GM21423 (cell line): ENCODE measurements around the gene FAM168A.
"Not testable (repeated sequence)": the region's sequence is repeated elsewhere in the genome, so short reads cannot be mapped to it uniquely, and the experiment has no call there.

Experiments used
- ATAC-seq: cut with Tn5 transposase; IDR thresholded peaks from one replicate; pipeline ENCODE4 v1.9.1; 2021; ENCODE audit warnings: mild to moderate bottlenecking, moderate library complexity; ENCODE audit not compliant: unreplicated experiment

The FAM168A gene

DNA sequence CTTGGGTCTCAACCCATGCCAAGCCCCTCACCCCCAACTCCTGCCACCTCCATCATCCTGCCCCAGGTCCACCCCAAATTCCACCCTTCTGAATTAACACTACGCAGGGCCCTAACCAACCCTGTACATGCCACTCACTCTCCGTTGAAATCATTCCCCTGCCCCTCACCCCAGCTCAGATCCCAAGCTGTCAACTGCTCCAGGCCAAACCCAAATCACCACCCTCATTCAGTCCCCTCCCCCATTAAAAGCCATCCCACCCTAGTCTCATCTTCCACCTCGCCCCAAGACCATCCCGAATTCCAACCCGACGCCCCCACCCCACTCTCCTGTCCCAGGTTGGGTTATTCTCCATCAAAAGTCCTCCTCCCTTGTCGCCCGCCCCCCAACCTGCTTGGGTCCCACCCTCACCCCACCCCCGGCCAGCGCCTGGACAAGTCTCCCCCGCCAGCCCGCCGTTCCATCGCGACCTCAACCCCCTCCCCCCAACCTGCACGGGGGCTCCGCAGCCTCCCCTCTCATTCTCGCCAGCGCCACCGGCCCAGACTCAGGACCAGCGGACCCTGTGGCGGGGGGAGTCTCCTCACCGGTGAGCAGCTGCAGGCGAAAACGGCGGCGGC lies 466 bp downstream of the FAM168A start:
- ATAC-seq, result no peak

DNA sequence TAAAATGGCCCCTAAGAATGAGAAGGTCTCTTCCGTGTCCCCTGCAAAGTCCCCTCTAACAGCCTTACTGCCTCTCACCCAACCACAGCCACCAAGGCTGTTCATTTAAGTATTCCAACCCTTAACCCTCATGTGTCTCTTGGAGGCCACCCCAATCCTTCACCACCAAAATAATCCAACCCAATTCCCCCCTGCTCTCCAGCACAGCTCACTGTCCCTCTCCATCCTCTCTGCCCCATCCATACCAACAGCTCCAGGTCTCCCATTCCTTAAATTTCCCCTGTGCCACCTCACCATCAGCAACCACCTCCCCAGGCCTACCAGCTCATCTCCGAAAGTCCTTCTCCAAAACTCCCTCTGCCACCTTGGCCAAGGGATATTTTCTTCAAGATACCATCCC lies 1.4 kb downstream of the FAM168A start:
- no peak for ATAC-seq

DNA sequence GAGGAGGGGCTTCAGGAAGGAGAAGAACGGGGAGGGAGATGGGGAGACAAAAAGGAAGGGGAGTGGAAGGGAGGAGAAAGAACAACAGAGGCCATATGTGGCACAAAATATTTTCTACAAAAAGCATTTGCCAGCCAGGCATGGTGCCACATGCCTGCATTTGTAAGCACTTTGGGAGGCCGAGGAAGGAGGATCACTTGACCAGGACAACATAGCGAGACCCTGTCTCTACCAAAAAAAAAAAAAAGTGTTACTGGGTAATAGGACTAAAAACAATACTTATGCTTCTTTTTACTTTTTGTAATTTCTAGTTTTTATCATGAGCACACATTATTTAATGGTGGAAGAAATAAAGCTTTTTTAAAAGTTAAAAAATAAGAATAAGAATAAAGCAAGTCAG lies 5.3 kb downstream of the FAM168A start:
- ATAC-seq, result no peak

DNA sequence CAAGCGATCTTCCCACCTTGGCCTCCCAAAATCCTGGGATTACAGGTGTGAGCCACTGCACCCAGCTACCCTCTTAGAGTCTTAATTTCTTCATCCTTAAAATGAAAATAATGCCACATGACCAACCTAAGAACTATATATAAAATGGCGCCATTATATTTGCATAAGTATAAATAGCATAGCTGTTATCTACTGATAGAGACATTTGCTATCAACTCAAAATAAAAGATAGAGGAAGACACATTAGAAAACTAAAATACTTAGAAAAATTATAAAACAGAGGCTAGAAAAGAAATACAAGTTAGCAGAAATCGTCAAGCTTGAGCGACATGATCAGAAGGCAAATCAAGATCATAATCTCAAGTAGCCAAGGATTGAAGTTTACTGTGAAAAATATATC lies 6.2 kb downstream of the FAM168A start:
- ATAC-seq, result no peak

DNA sequence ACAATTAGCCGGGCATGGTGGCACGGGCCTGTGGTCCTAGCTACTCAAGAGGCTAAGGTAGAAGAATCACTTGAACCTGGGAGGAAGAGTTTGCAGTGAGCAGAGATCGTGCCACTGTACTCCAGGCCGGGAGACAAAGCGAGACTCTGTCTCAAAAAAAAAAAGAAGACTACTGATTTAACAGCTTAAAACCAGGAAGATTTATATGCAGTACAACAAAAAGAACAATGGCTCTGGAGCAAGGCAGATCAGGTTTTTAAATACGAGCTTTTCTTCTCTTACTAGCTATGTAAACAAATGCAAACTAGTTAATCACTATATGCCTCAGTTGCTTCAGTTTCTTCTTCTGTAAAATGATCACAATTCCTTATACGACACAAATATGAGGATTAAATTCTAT lies 6.9 kb downstream of the FAM168A start:
- ATAC-seq, result no peak

DNA sequence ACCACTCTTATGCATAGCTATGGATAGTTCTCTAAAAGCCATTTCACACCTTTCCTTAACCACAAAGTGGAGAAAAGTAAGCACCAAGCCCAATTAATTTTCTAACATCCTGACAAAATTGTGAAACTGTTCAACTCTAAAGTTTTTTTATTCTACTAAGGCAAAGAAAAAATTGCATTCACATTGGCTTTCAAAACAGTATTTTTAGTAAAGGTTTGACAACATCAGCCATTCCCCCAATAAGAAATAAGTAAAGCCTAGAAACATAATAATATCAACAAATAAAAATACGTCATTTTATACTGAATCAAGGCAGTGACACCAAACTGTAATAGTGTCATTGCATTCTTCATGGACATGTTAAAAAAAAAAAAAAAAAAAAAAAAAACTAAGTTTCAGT lies 11.1 kb downstream of the FAM168A start:
- no peak for ATAC-seq

DNA sequence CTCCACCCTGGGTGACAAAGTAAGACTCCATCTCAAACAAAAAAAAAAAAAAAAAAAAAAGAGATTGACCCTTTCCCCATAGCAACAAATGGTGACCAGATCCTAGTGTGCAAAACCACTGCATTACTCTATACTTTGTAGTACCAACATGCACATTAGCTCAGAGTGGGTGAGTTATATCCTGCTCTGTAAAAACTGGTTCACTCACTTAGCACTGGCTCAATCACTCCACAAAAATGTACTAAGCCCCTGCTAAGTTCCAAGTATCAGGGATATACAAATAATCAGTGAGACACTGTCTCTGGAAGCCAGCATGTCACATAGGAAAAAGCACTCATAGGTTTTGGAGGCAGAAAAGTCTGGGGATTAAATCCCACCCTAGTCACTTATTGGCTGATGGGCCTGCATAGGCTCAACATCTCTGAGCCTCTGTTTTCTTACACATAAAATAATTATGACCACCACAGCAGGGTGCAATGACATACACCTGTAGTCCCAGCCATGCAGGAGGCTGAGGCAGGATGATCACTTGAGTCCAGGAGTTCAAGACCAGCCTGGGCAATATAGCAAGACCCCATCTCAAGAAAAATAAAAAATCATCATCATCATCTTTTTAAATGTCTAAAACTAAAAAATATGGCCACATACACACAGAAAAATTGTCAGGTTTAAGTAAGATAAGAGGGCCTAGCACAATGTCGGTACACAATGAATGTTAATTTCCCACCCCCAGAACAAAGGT lies 11.9 kb downstream of the FAM168A start:
- no peak for ATAC-seq

DNA sequence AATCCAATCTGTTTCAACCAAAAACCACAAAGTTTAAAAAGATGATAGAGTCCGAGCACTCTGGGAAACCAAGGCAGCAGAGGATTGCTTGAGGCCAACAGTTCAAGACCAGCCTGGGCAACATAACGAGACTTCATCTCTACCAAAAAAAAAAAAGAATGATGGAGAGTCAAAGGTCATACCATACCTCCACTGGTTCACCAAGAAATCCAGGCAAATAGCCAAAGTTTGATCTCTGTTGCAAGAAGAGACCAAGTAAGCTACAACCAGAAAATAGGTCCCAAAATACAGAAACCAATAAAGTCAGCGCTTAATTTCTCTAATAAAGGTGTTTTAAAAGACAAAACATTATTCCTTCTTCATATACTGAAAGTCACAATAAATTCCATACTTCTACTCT lies 13.1 kb downstream of the FAM168A start:
- ATAC-seq, result no peak

DNA sequence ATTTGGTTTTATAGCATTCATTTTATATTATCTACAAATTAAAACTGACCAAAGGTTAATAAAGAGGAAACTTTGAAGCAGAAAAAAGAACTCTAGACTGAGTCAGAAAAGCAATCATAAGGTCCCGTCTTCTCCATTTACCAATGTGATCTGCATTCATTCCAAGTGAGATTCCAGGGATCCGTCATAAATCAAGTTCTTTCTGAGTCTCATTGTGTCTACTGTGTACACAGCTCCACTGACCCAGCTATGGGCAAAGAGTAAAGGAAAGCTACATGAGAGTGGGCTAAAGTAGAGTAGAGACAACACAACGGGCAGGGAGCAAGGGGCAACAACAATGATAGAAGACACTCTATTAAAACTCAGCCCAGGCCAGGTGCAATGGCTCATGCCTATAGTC lies 15.3 kb downstream of the FAM168A start:
- no peak for ATAC-seq

DNA sequence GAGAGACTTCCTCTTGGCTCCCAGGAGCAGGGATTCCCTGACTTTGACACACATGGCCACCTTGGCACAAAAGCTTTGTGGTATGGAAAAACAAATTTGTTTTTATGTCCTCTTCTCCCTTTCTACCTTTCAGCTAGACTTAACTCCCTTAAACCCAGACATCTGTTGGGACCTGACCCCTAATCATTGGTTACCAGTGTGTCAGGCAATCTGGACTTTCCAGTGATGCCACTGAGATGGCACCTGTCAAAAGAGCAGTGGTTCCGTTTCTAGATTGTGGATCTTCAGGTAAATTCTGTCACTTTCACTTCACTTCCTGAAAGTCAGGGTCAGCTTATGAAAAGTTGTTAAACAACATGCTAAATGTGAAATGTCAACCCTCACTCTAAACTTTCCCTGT lies 17.2 kb downstream of the FAM168A start:
- not testable (repeated sequence) for ATAC-seq

DNA sequence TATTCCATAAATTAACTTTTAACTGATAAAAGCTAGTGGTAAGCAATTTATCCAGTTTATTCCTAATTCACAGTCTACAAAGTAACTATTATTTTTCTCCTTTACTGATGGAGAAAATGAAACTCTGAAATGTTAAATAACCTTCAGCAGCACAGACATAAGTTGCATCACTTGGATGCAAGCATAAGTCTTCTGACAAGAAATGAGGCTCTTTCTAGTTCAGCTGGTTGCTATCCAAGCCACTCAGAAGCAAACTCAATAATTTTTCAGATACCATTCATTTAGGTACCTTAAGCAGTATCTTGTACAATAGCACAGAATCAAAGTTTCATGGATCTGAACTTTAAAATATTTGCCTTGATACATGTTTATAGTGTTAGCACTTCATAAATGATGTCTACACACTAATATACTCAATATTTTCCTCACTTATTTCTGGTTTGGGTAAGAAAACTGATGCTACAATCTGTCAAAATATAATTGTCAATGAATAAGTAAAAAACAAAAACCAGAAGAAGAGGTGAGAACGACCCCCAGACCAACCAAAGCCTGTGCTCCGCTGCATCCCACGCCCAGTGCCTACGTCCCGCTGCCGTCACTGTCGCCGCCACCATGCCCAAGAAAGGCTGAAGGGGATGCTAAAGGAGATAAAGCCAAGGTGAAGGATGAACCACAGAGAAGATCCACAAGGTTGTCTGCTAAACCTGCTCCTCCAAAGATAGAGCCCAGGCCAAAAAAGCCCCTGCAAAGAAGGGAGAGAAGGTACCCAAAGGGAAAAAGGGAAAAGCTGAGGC lies 18.1 kb downstream of the FAM168A start:
- no peak for ATAC-seq

DNA sequence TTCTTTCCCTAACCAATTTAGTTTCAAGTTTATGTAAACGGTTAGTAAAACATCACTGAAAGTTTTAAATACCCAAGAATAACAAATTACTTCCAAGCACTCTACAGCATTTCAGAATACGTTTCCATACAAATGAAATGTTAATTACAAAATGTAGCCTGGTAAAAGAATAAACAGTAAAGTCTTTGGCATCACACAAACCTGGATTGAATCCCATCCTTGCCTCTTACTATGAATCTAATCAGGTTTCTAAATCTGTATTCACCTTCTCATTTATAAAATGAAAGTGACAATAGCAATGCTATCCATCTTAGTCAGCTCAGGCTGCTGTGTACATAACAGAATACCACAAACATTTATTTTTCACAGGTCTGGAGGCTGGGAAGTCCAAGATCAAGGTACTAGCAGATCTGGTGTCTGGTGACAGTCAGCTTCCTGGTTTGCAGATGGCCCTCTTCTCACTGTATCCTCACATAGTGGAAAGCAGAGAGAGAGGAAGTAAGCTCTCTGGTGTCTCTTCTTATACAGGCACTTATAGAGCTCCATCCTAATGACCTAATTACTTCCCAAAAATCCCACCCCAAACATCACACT lies 19.2 kb downstream of the FAM168A start:
- no peak for ATAC-seq

DNA sequence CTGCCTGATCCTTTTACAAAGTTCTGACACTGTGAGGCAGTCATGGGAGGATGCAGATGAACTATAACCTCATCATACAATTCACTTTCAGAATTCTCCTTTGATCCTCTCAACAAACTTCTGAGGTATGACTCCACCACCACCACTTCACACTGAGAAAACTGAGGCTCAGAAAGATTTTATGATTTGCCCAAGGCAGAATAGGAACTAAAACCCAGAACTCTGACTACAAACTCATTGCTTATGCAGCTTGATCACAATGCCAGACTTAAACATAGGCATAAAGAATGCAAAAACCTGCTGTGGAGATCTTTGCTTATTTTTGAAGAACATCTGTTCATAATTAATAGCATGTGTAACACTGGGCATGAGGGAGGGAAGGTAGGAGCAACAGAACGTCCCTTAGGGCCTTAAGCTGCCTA lies 20.4 kb downstream of the FAM168A start:
- no peak for ATAC-seq

DNA sequence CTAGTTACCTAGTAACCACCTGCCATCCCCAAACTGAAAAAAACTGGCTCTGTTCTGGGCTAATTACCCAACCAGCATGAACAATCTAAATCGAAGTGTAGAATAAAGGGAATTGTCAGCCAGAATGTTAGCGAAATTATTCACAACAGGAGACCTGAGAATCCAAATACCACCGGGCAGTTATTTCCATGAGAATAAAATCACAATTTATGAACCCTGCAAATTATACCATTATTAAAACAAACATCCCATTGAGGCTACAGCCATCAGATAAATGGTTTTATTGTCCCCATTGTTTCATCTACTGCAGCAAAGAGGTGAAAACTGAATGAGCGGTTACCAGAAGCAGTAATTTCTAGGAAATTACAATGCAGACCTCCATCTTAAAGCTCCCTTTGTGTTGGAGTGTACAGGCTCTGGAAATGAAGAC lies 21.7 kb downstream of the FAM168A start:
- ATAC-seq, result no peak

DNA sequence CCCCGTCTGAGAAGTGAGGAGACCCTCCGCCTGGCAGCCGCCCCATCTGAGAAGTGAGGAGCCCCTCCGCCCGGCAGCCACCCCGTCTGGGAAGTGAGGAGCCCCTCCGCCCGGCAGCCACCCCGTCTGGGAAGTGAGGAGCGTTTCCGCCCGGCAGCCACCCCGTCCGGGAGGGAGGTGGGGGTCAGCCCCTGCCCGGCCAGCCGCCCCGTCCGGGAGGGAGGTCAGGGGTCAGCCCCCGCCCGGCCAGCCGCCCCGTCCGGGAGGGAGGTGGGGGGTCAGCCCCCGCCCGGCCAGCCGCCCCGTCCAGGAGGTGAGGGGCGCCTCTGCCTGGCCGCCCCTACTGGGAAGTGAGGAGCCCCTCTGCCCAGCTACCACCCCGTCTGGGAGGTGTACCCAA lies 25.9 kb downstream of the FAM168A start:
- ATAC-seq, result not testable (repeated sequence)

DNA sequence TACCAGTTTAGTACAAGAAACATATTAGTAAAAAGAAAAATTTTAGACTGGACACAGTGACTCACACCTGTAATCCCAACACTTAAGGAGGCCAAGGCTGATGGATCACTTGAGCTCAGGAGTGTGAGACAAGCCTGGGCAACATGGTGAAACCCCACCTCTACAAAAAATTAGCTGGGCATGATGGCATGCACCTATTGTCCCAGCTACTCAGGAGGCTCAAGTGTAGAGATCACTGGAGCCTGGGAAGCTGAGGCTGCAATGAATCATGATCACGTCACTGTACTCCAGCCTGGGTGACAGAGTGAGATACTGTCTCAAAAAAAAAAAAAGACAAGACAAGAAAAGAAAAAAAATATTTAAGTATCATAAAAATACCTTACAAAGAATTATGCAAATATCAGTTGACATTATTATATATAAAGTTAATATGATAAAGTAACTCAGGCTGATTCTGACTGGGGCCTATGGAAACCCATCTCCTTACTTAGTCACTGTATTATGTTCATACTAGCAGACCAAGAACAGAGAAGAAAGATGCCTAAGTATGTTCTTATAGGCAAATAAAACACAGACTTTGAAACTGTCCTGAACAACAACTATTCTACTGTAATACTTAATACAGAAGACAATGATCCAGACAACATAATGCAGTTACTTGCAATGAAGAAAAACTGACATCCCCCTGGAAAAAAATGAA lies 27.3 kb downstream of the FAM168A start:
- no peak for ATAC-seq

DNA sequence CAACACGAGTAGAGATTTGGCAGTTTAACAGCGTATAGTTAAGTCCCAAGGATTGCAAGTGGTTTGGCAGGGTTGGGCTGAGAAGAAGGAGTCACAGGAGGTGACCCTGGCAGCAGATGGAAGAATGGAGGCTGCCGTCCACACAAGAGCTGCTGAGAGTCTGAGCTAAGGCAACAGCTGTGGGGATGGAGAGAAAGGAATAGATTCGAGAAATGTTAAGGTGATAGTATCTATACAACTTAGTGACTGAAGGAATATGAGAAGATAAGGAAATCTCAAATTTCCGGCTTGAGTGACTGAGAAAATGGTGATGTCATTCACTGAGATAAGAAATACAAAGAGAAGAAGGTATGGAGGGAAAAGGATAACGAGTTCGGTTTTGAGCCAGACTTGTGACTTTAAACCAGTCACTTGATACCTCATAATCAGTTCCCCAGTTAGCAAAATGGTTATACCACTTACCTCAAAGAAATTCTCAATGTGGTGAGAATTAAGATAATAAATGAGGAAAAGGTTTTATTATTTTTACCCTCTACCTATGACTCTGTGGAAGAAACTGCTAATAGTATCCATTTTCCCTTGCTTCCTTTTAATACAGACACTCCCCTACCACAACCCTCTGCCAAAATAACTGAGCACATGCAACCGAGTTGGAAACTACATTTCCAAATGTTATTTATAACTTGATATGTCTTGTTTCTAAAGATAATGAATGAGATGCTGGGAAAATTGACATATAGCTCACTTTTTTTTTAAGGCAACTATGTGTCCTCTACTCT lies 30.7 kb downstream of the FAM168A start:
- ATAC-seq, result no peak

DNA sequence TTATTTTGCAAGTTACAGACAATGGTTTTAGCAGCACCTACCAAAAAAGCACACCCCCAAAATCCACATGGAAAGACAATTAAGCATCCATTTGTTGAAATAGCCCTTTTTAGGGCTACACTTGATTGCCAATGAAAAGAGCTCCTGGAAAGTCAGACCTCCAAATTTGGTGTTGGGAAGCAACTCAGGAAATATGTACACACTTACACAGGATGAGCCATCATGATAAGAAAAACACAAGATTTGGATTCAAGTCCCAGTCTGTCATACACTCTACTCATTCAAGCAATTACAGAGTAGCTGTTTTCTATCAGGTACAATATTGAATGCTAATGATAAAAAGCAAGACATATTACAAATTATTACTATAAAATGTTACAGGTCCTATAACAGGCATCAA lies 31.5 kb downstream of the FAM168A start:
- no peak for ATAC-seq

DNA sequence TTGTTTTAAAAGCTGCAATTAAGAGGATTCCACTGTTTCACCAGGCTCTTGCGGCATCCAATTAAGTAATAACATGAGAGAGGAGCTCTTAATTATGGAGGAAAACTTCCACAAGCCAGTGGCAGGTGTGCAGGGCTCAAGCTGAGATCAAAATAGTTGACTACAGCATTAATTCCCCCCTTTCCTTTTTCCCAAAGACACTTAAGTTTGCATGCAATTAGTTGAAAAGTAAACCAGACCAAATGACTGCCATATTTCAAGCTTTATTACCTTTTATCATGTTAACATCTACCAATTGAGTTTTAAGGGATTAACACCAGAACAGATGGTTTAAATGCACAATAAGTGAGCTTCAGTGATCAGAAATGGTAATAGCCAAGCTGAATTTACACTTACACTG lies 32.1 kb downstream of the FAM168A start:
- ATAC-seq, result no peak

DNA sequence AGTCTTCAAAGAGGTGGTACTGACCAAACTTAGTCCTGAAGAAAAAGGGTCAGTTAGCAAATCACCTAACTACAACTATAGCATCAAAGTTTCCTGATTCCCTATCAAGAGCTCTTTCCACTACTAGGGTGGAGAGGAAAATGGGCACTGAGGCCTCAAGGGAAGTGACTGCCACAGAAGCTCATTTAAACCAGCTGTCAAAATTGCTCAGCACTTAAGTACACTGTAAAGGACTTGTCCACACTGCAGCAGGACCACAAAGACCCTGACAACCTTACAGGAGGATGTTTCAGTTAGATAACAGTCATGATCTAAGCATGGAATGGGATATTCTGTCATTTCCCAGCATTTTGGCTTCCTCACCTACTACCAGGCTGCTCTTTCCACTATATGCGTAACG lies 33.0 kb downstream of the FAM168A start:
- no peak for ATAC-seq
